Bone marrow (tissue), 2 donors: ENCODE data around the gene OXCT1.
A peak's percentile ranks its signal among the peaks of the same experiment; 100 is the strongest.
"Not testable (repeated sequence)": the region's sequence is repeated elsewhere in the genome, so short reads cannot be mapped to it uniquely, and the experiment has no call there.

Experiments used
- DNase-seq, 2 donors: peaks; one replicate each; lab custom pipeline; 2025; lab: John Stamatoyannopoulos, UW

OXCT1 gene

DNA sequence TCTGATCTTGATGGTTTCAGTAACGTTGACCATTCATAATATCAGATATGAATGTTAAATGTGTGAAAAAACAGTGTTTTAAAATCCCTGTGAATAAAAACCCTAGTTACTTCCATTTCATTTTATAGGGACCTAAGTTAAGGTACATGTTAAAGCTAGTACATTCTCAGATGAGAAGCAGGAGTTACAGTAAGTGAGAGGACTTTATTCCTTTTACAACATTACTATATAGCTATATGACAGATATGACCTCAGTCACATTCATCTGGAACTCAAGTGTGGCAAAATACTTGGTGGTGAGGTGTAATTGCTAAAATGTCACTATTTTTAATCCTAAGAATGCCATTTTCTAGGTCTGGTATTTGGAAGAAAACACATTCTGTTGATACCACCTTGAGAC, 96.4 kb downstream of the OXCT1 start:
- no peak for DNase-seq

DNA sequence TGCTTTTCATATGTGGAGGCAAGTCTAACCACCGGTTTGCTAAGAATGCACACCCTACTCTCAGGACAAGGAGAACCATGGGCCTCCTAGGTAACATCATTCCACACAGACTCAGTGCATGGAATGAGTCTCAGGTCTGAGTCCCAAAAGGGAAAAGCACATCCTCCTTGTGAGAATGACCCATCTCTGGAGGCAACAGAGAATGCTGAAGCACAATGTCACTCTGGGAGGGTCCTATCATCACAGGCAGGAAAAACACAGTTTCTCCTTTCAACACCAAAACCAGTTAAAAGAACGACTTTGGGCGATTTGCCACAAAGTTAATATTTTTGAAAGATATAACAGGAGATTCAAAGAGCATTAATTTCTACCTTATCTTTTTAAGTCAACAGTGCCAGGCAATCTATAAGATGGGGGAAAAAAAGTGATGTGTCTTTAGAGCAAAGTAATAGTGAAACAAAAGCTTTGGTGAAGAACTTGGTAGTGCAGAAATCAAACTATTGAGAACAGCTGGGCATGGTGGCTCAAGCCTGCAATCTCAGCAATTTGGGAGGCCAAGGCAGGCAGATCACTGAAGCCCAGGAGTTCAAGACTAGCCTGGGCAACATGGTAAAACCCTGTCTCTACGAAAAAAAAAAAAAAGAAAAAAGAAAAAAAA, 97.3 kb downstream of the OXCT1 start:
- no peak for DNase-seq

DNA sequence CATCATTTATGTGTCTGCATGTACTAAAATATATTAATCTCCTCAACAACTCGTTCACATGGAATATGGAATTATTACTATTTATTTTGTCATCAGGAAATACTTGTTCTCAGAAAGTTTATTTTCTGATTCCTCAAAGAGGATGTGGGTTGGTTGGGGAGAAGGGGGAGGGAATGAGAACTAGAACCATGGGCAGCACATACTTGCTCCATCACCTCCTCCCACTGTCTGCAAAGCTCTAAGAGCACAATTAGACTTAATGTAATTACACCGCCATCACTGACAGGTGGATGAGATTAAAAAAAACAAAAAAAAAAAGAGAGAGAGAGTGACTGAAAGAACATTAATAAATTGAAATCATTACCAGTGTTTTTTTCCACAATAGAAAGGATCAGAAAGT, 98.2 kb downstream of the OXCT1 start:
- no peak for DNase-seq

DNA sequence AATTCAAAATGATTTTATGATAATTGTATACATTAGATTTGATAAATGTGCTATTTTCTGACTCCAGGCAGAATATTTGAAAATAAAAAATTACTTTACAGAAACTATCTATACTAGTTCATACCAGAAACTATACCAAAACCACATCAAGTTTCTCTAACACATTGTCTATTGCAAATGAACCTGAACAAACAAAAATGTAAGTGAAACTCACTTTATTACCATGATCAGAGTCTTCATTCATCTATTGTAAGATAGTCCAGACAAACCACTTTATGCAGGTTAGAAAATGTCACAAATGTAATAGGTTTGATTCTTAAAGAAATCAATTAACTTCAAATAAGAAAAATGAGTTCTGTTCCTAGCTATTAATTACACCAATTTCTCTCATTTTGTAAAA, 99.4 kb downstream of the OXCT1 start:
- no peak for DNase-seq

DNA sequence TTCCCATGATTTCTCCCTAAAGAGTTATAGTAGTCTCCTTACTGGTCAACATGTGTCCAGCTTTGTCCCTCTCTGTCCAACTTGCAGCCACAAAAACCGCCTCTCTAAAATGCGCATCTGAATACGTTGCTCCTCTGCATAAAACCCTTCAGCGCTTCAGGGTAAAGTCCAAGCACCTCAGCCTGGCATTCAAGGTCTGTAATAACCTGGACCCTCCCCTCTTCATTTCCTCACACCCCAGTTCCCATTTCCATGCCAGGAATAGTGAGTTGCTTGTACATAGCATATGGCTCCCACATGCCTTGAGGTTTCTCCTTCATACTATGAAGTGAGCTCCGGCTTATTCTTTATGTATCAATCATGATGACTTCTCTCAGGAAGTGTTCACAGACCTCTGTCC, 101.5 kb downstream of the OXCT1 start:
- DNase-seq = no peak

DNA sequence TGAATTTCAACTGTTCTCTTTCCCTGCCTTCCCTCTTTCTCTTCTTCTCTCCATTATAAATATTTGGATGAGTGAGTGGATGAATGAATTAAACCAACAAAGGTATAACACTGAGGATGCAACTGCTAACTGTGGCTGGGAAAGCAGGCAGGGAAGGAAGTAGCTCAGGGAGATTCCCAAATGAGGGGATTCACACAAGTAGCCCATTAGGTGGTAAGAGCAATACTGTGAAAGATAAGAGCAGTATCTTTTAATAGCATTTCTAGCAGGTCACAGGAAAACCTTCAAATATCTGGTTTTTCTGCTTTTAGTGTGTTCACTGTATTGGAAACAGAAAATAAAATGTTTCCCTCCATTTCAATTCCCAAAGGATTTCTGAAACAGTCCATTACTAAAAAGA, 105.6 kb downstream of the OXCT1 start:
- DNase-seq = no peak

DNA sequence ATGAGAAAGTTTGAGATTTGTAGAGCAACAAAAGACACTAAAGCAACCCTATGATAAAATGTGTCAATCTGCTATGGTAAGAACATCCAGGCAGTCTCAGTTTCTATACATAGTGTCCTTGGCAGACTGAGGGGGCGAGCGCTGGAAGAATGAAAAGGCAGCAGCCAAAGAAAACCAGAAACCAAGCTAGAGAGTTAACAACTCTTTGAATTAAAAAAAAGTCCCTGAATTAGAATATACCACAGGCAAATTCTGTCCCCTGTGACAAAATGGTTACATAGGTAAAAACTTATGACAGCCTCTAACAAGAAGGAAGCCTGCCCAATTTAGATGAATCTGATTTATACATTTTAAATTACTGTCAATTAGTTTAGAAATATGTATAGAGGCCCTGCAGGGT, 106.7 kb downstream of the OXCT1 start:
- DNase-seq = no peak

DNA sequence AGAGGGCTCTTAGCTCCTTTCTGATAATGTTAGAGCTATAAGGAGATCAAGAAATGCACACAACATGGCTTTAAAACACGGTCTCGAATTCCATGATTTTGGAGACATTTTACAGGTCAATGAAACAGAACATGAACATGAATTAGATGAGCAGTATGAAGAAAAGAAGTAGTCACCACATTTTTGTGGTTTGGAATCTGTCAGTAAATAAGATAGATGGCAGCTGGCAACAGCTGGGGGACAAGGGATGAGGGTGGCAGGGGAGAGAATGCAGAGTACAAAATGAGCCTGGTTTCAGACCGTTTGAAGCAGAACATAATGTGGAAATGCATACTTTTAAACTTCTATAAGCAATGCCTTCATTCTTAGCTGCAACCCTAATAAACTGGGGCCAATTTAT, 107.1 kb downstream of the OXCT1 start:
- peak in 1 of 2 donors; percentile 6 for DNase-seq

DNA sequence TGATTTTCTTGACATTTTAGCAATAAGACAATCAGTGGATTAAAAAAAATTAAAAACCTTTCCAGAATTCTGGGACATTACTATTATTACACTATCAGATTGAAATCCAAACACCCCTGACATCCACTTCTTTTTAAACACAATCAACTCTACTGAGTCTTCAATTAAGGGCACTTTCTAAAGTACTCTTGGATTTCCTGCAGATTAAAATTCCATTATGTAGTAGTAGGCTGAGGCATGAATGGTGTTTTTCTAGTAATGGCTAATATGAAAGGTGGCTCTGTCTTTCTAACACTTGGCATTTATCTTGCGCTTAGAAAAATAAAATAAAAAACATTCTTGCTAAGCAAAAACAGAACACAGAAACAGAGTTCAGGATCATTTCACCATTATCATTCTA, 107.8 kb downstream of the OXCT1 start:
- DNase-seq = no peak

DNA sequence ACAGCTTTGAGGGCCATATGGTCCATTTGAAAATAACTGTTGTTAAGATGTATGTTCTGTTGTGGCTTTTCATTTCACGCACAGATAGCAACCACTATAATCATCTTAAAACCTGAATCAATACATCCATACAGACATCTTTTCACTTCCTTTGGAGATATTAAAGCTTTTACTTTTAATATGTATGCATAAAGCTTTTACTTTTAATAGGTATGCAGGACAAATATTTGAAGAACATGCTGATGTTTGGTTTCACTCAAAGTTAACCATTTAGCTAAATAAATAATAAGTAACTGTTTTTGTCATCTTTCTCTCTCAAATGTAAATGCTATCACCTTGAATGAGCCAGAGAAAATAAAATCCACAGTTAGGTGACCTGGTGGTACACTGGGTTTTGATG, 108.6 kb downstream of the OXCT1 start:
- DNase-seq = no peak

DNA sequence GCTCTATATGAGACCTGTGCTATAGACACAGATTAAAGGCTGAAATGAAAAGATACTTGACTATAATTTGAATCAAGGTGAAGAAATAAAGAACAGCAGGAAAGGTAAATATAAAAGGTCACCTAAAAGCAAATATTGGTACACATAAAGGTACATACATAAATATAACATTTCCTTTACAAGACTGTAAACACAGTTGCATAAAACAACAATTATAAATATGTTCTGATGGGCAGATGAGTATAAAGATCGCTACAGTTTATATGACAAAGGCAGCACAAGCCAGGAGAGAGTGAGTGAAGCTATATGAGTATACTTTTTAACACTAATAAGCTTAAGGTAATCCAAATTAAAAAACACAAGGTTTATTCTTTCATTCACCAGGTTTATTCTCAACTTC, 114.5 kb downstream of the OXCT1 start:
- DNase-seq = no peak

DNA sequence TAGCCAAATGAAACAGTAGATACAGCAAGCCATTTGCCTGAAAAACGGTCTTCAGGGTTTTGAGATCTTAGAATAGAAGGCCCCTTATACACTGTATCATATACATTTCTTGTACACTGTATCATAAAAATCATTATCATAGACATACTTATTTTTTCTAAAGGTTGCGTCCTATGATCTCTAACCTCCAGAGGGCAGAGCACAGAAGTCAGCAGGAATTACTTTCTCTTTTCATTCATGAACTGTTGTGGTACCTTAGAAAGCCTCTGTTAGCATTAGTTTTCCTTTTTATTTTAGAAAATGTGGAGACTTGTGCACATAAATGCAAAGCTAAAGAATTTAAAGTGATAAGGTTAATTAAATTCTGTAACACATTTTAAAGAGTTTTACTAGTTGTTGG, 115.4 kb downstream of the OXCT1 start:
- DNase-seq = peak in 1 of 2 donors; percentile 50

DNA sequence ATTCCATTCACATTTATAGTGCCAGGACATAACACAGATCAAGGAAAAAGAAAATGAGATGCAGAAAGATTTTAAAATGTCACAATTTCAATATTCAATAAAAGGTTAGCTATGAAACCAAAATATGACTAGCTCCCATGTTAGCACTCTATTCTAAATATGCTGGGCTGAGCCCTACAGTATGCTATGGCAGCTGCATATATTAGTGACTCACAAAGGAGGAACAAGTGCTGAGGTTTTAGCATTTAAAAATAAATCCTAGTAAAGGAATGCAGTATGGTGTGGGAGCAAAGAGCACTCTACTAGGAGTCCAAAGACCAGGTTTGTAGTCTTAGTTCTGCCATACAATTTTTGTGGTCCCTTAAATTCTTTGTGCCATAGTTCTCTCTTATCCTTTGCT, 118.4 kb downstream of the OXCT1 start:
- no peak for DNase-seq

DNA sequence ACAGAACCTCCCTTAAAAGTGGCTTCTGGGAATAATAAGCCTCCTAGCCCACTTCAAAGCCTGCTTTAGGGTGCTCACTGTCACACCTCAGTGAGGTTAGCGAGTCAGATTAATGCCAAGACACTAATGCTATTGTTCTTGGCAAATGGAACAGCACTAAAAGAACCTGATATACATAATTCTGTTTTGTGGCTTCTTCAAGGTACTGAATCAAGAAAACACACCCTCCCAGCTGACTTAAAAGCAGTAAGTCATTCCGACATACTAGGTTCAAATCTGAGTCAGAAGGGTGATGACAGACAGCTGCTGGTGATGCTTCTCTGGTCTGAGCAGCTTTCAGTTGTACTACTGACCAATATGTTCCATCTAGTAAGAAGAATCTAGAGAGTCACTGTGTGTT, 121.6 kb downstream of the OXCT1 start:
- no peak for DNase-seq

DNA sequence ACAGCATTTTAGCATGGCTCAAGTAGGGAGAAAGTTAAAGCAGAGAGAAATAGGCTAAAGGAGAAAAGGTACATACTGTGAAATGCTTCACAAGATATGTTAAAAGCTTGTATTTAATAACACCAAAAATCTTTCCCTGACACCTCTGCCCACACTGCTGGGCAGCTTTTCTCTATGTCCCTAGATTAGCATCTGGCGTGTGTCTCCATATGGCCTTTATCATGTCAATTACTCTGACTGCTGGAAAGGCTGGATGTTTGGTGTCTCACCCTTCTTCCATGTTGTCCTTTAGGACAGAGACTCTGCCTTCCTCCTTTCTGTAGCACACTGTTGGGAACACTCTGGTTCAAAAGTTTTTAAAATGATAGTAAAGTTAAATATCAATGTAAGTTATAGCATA, 122.5 kb downstream of the OXCT1 start:
- DNase-seq = no peak

DNA sequence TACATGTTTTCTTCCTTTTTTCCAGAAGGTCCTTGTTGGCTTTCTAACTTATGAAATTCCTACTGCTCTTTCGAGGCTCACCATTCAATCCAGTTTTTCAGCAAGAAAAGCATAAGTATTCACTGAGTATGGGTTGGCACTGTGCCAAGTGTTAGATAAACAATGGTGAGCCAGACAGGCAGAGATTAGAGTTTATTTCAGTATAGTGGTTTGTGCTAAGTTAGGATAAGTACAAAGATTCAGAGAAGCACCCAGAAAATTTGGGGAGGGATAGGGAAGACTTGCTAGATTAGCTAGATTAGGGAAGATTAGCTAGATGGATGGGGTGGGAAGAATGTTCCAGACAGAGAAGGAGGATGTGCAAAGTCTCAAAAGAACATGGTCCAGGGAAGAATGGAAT, 122.9 kb downstream of the OXCT1 start:
- DNase-seq = no peak

DNA sequence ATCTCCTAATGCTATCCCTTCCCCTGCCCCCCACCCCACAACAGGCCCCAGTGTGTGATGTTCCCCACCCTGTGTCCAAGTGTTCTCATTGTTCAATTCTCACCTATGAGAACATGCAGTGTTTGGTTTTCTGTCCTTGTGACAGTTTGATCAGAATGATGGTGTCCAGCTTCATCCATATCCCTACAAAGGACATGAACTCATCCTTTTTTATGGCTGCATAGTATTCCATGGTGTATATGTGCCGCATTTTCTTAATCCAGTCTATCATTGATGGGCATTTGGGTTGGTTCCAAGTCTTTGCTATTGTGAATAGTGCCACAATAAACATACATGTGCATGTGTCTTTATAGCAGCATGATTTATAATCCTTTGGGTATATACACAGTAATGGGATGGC, 127.6 kb downstream of the OXCT1 start:
- DNase-seq = not testable (repeated sequence)

DNA sequence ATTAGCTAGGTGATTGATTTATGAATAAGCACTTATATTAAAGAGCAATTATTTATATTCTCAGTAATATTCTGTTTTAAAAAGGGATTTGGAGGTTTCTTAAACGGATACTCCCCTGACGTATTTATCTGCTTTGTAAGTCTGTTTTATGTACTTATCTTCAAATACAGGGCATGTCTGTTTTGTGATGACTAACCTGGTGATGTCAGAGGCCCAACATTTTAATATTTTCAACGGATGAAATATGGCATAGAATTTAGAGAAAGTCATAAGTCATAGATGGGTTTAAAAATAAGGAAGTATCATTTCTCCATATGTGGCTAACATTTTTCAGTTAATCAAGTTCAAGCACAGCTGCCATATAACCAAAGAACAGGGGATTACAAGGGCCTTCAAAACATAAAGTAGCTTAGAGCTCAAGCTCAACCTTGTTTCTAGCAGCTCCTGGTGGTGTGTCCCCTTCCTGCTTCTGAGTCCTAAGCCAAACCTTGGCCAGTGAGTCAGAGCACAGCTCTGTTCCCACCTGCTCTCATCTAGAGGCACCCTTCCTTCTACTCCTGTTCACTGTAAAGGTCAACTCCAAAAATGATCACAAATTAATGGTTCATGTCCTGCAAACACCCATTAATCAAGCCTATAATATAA, 131.4 kb downstream of the OXCT1 start:
- no peak for DNase-seq

DNA sequence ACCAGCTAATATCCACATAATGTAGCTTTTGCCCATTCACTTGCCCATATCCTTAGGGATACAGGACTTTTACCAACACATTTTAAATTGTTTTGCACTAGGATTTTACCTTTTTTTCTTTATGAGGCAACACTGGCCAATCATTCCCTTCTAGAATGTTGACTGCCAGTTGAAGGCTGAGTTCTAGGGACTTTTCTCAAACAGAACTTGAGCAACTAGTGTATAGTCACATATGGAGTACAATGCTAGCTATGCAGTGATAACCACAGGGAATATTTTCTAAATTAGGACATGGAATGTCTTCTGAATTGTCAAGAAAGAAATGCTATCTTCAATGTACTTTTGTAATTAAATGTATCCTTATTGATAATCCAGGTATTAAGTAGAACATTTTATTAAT, 133.6 kb downstream of the OXCT1 start:
- DNase-seq = no peak

DNA sequence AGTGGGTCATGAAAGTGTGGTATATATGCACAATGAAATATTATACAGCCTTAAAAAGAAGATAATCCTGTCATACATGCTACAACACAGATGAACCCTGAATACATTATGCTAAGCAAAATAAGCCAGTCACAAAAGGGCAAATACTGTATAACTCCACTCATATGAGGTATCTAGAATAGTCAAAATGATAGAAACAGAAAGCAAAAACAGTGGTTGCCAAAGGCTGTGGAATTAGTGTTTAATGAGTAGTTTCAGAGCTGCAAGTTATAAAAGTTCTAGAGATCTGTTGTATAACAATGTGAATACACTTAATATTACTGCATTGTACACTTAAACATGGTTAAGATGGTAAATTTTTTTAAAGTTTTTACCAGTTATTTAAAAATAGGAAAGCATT, 135.0 kb downstream of the OXCT1 start:
- DNase-seq = no peak

DNA sequence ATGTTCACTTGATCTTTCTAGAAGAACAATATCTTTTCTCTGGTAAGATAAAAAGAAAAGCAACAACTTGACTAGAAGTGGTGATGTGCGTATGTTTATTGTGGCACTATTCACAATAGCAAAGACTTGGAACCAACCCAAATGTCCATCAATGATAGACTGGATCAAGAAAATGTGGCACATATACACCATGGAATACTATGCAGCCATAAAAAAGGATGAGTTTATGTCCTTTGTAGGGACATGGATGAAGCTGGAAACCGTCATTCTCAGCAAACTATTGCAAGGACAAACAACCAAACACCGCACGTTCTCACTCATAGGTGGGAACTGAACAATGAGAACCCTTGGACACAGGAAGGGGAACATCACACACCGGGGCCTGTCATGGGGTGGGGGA, 140.8 kb downstream of the OXCT1 start:
- DNase-seq = not testable (repeated sequence)

DNA sequence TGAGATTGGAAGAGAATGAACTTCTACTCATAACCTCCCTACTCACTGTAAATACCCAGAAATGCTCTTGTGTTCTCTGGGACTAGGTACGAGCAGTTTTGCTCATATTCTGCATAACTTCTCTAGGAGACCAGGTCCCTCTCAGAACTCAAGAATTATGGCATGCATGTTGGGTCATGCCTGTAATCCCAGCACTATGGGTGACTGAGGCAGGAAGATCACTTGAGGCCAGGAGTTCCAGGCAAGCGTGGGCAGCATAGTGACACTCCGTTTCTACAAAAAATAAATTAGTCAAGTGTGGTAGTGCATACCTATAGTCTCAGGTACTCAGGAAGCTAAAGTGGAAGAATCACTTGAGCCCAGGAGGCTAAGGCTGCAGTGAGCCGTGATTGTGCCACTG, 141.9 kb downstream of the OXCT1 start:
- no peak for DNase-seq

DNA sequence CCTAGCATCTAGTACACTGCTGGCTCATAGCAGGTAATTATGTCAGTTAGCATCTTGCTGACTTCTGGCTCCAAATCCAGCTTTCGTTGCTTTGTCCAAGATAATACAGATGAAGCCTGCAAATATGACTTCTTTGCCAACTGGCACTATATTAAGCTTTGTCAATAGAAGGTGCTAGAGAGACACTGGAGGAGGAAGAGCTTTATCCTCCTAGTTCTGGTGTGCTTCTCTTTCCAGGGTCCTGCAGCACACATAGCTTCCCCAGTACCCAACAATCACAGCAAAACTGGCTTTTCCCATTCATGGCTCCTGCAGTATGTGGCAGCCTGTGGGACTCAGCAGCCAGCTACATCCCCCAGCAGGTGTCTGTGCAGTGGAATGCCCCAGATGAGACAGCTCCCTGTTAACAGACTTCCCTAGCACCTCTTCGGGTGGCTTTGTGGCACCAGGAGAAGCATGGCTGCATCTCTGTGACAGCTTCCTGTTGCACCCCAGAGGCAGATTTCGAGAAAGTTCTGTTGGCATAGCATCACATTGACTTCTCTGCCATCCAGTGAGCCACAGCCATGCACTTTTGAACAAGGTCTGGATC, 147.8 kb downstream of the OXCT1 start:
- DNase-seq = no peak

DNA sequence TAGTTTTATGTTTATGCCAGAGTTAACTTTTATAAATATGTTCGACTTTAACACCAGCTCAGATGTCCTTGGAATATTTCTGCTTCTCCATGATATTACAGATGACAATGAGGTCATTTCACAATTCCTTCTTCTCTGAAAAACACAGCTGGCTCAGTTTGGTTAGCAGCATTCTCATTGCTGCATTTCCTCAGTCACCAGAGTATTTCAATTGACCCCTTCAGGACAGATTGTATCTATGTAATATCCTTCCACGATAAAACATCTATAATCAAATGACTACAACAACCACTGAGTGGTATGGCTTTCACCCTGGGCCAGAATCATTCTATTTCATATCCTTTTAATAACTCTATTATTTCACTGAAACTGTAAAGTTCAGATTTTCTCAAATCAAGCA, 148.7 kb downstream of the OXCT1 start:
- DNase-seq = no peak
